ENCODE results near the gene SSRP1.
A peak's percentile ranks its signal among the peaks of the same experiment; 100 is the strongest.

Gene SSRP1

DNA sequence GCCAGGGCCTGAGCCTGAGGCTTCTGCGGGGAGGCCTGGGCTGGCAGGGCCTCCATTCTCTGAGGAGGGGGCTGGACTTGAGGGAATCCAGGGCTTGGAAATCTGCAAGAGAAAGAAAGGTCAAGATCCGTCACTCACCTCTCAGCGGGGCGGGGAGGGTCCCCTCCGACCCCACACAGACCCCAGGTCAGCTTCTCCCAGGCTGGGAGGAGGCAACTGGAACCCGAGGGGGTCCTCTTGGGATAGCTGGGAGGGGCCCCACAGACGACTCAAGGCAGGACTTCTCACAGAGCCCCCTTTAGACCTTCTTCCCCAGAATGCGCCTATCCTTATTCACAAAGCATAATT, 21.9 kb downstream of the SSRP1 start:
- no peak for DNase-seq

DNA sequence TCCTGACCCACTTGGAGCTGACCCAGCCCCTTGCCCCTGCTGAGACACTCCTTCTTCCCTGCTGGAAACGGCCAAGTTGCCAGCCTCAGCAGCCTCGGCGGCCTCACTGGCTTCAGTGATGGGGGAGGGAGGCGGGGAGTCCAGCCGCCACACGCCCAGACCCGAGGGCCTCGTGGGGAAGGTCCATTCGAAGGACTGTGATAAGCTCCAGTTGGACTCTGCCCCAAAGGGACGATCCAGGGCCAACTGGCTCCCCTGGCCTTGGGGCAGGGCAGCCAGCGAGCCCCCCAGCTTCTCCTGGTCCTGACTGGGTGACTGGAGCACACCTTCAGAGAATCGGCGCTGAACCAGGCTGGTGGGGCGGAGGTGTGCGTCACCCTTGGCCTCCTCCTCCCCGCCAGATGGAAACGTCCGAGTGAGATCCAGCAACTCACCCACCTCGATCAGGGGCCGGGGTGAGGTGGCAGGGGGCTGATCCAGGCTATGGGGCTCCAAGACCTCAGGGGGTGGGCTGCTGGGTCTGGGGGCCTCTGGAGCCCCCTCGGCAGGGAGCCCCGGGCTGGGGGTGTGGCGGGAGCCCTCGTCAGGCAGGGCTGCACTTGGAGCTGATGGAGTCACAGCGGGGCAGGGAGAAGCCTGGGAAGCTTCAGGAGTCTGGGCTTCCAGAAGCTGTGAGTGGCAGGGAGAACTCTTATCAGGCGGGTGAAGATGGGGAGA, 22.5 kb downstream of the SSRP1 start:
- DNase-seq, result no peak

DNA sequence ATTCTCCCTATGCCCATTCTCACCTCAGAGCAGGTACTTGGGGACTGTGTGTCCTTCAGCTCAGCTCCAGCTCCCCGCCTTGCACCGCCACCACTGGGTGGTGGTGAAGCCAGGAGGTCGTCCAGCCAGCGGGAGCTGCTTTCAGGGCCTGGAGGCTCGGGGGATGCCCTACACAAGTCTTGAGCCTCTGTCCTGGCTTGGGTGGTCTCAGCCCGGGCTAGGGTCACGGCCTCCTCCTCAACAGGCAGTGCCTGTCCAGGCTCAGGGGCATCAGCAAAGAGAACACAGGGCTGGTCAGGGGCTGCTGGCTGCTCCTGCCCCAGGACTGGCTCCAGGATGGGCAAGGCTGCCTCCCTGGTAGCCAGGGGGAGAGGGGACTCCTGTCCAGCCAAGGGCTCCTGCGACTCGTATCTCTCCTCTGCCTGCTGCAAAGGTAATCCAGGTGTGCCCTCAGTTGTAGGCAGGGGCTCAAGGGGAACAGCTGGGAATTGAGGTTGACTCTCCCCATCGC, 23.1 kb downstream of the SSRP1 start:
- DNase-seq, result no peak

DNA sequence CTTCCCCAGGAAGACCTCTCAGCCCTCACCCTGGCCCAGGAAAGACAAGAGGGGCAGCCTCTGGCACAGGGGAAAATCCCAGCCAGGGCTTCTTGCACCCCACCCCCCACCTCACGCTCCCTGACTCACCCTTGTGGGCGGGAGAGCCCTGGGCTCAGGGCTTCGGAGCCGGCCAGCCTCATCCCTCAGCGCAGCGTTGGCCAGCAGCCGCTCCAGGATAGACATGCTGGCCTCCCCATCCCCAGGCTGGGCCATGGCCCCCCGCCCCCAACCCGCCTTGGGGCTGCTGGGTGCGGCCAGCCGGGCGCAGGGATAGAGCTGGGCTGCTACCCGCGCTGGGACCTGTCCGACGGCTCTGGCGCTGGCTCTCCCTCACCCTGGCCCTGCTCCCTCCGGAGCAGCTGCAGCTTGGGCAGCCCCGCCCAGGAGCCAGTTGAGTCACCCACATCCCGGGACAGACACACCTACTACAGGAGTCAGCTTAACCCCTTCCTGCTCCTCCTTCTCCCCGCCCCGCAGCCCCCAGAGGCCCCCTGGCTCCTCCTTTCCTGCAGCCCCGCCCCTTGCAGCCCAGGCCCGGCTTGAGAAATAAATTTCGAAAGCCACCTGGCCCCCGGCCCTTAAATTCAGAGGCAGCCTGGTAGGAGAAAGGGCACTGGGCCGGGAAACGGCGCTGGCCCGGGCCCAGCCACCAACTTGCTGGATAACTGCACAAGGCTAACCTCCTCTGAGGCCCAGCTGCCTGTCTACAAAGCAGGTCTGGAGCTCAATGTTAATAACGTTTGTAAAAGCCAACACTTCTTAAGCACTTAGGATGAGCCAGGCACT, 24.4 kb downstream of the SSRP1 start:
- DNase-seq, result peak; percentile 58

DNA sequence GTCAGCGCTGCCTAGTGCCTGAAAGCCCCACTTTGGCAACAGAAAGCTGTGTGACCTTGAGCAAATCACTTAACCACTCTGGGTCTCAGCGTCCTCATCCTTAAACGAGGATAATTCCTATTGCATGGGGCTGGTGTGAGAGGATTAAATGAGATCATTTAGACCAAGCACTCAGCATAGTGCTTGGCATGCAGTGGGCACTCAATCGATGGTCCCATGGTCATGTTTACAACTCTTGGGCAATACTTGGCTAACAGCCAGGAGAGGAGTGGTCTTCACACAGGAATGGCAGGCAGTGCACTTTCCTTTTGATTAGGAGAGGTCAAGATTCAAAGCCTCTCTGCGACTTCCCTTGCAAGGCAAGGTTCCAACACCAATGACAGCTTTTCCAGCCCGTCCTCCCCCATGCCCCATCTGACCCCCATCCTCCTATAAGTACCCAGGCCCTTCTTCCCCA, 25.0 kb downstream of the SSRP1 start:
- DNase-seq, result no peak

DNA sequence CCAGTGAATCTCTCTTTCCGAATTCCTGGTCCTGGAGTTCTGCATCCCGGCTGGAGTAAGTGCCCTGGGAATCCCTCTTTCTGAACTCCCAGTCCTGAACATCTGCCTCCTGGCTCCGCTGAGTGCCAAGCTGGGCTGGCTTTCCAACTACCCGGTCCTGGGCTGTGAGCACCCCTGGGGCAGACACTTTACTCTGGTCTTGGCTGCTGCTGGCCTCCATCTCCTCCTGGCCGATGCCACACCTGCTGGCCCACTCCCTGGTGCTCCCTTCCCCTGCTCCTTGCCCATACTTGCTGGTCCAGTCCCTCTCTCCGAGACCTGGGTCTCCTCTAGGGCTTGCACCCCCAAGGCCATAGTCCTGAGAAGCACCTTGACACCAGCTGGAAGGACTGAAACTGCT, 25.6 kb downstream of the SSRP1 start:
- no peak for DNase-seq

DNA sequence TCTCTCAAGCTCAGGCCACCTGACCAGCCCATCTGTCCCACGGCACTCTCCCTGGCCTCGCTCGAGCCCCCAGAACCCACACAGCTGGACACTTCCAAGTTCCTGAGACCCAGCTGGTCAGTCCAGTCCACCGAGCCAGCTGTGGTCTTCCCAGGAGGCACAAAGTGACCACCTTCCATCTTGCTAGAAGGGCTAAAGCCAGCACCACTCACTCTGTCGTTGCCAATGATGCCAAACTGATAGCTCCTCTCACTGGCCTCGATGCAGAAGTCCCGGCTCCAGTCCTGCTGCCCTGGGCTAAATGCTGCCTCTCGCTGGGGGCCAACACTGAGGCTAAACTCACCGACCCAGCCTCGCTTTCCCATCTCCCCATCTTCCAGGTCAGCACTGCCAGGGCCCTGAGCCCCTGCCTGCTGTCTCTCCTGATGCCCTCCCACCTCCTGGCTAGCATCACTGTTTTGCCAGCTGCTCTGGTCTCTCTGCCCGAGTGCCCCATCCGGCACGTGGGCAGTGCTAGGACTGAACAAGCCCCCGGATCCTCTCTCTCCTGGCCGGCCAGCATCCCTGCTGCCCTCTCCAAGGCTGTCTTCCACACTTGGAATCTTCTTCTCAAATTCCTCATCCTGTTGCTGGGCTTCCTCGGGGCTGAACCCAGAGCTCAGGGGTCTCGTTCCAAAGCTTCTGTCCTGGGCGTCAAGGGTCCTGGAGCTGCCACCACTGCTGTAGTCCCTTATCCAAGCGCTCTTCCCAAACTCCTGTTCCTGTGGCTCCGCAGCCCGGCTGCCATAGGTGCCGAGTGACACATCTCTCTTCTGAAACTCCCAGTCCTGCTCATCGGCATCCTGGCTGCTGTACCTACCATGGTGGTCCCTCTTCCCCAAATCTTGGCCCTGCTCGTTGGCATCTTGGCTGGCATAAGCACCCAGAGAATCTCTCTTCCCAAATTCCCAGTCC, 26.3 kb downstream of the SSRP1 start:
- no peak for DNase-seq

DNA sequence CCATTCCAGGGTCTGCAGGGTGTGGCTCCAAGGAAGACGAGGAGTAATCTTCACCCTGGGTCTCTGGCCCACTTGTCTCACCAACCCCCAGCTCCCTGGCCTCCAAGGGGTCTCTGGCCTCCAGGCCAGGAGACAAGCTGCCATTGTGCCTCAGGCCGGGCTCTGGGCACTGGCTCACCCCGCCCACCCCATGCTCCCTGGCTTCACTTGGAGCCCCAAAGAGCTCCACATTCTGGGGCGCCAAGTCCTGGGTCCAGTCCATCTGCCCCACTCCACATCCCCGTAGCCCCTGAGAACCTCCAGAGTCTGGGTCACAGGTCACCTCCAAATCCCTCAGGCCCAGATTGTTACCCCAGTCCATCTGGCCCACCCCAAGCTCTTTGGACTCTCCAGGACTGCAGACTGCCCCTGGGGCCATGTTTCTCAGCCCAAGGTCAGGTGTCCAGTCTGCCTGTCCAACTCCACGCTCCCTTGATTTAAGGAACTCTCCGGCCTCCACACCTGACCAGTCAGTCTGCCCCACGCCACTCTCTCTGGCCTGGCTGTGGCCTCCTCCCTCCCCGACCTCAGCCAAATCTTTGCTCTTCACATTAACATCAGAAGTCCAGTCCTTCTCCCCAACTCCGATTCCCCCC, 27.1 kb downstream of the SSRP1 start:
- DNase-seq, result no peak

DNA sequence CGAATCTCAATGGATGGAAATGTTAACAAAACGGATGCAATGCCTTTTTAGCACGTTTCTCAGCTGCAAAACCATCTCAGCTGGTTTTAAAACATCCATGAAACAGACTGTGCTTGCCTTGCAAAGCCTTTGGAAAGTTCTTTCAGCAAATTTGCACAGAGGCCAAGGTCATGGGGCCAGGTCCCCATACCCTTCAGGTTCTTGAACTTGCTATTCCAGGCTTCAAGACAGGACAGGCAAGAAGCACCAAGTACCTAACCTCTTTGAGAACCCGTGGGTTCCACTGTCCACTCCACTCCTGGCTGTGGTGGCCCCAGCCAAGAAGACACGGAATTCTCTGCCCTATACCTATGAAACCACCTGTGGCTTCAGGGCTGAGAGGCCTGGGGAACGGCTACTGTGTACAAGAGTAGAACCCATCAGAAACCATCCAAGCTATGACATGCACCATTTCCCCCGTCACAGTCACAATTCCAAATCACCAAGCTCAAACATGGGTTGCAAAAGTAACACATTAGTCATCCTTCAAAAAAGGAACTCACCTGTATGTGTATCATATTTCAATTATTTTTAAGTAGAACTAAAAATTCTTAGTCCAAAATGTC, 27.9 kb downstream of the SSRP1 start:
- no peak for DNase-seq

DNA sequence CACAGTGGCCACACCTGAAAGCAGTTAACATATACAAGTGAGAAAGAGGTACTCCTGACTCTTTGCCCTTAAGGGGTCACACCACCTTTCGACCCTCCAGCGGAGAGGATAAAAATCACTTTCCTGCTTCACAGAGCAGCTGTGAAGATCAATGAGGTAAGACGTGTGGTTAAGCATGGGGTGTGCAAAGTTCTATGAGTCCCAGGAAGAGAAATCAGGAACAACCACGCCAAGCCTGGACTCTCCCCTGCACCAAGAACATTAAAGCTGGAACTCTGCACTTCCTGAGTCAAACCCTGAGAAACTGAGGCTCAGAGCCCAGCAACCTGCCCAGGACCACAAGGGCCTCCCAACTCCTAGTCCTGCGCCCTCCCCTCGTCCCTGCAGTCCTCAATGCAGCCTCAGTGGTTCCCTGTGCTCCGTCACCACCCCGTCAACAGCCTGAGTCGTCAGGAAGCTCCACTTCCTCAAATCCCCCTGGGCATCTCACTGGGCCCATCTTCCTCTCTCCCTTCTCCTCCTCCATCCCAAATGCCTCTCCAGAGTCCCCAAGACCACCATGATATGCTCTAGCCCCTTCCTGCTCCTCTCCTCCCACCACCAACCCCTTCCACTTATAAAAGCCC, 28.6 kb downstream of the SSRP1 start:
- no peak for DNase-seq

DNA sequence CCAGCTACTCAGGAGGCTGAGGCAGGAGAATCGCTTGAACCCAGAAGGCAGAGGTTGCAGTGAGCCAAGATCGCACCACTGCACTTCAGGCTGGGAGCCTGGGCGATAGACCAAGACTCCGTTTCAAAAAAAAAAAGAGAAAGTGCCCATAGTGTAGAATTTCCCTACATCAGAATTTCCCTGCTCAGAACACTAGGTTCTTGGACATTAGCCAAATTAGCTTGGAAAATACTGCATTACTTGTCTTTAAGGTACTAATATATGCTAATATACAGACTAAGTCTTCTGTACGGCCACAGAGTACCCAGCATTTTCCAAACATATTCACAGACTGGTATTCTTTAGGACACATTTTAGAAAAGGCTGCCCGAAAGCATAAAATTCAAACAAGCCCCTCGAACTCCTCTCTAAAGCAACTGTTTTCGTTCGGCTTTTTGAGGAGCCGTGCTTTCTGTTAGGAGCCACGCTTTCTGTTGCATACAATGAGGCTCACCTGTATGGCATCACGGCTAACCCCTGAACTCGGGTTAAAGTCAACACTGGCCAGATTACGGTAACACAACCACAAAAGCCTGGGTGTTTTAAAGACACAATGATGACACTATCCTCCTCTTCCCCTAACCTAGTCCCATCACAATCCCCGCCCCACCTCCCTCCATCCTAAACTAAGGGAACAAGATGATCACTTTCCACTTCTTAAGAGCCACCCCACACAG, 29.4 kb downstream of the SSRP1 start:
- no peak for DNase-seq

DNA sequence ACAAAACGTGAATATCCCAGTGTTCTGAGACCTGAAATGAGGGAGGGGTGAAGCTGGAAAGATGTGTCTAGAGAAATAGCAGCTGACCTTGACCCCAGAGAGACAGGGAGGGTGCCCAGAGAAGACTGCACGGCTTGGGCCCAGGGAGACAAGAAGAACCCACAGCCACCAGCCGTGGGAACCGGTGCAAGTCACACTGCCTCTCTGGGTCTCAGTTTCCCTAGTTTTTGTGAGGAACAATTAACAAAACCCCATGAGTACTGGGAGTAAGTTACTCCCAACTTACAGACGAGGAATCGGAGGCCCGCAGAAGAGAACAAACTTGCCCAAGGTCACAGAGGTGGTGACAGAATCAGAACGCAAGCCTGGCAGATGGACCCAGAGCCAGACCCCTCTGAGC, 30.2 kb downstream of the SSRP1 start:
- DNase-seq, result no peak

DNA sequence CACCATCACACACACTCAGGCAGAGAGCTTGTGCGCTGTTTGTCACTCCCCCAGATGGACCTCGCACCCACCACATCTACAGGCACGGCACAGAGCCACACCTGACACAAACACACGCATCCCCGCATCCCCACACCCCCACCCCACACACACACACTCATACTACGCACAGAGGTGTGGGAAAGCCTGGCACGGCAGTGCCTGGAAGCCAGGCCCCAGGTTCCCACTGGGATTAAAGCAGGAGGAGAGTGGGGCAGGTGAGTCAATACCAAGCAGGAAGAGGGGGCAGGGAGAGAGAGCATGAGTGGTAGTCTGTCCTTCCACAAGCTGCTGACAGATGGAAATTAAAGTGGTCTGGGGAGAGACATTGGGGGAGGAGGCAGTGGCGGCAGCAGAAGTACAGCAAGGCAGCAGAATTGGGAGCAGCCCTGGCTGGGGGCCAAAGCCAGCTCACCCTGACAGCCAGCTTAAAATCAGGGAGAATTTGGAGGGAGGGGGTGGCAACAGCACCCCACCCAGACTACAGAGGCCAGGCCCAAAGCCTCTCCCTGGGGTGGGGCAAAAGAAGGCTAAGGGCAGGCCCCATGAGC, 31.6 kb downstream of the SSRP1 start:
- DNase-seq, result no peak

DNA sequence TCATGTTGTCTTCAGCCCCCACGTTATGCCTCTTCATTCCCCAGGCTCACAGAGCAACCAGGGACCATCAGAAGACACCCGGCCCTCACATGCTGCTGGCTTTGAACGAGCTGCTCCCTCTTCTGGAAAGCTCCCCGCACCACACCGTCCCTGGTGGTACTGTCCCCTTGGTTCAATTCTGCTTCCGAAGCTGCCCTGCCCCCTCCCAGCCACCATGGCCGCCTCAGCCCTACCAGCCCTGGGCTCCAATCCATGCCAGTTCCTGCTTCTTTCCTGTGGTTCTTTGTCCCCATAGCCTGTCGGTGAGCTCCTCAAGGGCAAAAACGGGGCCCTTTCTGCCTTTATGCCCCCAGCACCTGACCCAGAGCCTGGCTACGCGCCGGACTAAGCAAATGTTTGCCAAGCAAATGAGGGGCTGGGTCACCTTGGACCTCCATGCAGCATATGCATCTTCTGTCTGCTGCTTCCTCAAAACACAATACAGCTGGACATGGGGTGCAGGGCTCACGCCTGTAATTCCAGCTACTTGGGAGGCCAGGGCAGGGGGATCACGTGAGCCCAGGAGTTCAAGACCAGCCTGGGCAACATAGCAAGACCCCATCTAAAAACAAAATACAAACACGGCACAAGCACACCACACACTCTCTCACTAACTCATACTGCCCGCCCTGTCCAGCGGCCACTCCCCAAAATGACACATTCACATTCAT, 32.3 kb downstream of the SSRP1 start:
- DNase-seq, result no peak

DNA sequence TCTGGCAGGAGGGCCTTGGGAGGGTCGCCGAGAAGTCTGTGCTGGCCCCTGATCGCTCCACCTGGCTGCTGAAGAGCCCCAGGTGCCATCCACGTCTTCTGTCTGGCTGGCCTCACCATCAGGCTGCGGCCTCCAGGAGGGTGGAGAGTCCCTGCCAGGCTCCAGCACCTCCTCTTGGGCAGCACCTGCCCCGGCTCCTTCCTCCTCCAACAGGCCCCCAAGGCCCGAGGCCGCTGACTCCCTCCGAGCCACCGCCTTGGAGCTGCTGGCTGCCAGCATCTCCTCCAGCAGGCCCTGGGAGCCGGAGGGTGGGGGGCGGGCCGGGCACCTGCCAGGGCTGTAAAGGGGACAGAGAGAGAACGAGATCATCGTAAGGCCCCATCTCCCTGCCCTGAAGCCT, 33.2 kb downstream of the SSRP1 start:
- DNase-seq, result no peak

DNA sequence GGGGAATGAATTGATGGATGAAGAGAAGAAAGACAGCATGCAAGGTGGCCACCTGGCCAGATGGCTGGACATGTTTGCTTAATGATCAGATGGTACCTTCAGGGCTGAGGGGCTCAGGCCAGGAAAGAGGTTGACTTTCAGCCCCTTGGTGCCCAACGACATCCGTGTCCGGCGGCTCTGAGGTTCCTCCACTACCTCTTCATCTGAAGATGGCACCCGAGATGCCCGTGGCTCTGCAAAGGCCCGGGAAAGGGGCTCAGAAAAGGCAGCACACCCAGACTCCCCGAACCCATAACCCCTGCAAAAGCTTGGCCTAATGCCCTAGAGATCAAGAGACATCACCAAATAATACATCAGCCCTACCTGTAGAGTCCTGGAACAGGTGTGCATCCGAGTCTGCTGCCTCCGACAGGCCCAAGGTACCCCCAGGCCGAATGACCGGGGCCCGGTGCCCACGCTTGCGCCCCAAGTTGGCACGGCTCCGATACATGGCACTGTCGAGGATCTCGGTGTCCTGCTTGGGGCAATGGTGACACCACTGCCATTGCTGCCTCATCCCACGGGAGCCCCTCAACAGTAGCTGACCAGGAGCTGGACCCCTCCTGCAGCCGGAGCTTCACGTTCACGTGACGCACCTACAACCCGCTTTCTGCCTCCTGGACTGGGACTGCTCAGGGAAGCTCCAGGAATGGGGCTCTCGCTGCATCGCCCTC, 33.8 kb downstream of the SSRP1 start:
- no peak for DNase-seq

DNA sequence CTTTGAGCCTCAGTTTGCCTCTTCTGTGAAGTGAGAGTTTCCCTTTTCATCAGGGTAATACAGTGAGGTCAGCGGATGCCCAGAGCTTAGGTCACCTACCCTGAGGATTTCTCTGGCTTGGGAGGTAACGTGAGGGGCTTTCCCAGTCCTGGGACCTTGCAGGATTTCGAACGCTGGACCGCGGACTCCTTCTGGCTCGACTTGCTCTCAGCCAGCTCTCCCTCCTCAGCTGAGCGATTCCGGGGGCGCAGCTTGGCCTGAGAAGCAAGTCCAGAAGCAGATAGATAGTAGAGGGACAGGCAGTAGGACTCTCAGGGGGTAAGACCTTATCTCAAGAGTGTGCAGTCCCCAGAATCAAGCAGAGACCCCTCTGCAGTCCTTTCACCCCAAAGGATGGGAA, 34.9 kb downstream of the SSRP1 start:
- no peak for DNase-seq

DNA sequence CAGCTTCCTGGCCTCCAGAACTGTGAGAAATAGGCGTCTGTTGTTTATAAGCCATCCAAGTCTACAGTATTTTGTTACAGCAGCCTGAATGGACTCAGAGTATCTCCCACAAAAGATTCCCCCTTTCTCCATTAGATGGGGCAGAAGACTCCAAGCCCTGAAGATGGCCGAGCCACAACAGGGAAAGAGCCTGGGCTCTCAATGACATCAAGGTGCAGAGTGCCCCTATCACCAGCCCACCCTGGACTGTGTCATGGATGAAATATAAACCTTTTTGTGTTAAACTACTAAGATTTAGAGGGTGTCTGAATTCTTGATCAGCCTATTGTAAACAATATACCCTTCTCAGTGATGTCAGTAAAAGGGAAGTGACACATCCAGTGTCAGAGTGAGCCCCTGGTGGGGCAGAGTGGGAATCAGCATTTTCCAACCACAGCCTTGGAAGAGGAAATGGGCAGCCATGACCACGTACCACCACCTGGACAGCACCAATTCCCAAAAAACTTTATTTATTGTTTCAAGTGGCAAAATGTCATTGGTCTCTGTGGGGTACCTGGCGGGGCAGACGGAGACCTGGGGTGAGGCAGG, 36.4 kb downstream of the SSRP1 start:
- DNase-seq, result no peak

DNA sequence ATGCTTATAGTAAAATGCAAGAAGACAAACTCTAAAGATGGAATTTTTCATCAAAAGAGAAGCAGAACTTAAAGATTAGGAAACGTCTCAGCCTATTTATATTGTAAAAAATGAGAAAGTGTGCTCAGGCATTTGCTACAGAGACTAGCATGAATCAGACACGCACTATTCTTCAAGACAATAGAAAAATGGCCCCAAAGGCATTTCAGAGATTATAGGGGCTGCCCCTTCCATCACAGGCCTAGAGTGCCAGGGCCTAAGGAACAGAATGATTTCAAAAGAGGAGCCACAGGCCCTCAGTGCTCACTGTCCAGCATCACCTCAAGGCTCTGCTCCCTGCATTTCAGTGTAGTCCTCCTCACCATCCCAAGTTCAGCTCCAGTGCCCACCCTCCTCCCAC, 38.5 kb downstream of the SSRP1 start:
- DNase-seq, result no peak

All from stimulated activated CD4-positive, alpha-beta T cell treated with anti-CD3 and anti-CD28 coated beads, Interleukin-12 subunit alpha, Interleukin-12 subunit beta, amount 100 ng/mL, for 4 hours (primary cell).